ENCODE data around the gene OR52L1.

OR52L1 gene

GRCh38 chr11:5940748-5941147 is 46.0 kb downstream of the OR52L1 start:
- DNase-seq: no peak

- peak in 1 of 51 donors; percentile 2 for DNase-seq
These were observed 48.2 kb downstream of the OR52L1 start for GRCh38 chr11:5938603-5938965.

- DNase-seq: no peak
These were observed 48.8 kb downstream of the OR52L1 start for GRCh38 chr11:5937868-5938602.

Data from hypothalamus (tissue), 51 donors.